RKO (cell line): ENCODE measurements around the gene APOOL.
"Not testable (repeated sequence)": the region's sequence is repeated elsewhere in the genome, so short reads cannot be mapped to it uniquely, and the experiment has no call there.

Experiments used
- DNase-seq: peaks from one replicate; pipeline ENCODE4 v3.0.0-alpha.2; 2016; ENCODE audit warnings: low spot score

APOOL gene

GRCh38 chrX:85003655-85004244 lies at the start of gene APOOL:
Gene APOOL, plus strand, starts transcription at chrX:85003877. Its CDS starts 36 bp downstream, at chrX:85003913.
- DNase-seq = peak; percentile 90

- no peak for DNase-seq
Observed at GRCh38 chrX:84956304-84956703, 47.4 kb upstream of the APOOL start.

- no peak for DNase-seq
Observed at GRCh38 chrX:84974803-84975202, 28.9 kb upstream of the APOOL start.

- DNase-seq = not testable (repeated sequence)
Observed at GRCh38 chrX:84991739-84992138, 11.9 kb upstream of the APOOL start.

- no peak for DNase-seq
Observed at GRCh38 chrX:84993150-84993549, 10.5 kb upstream of the APOOL start.

- no peak for DNase-seq
Observed at GRCh38 chrX:85001344-85001743, 2.3 kb upstream of the APOOL start.

- DNase-seq = peak; percentile 38
Observed at GRCh38 chrX:85004255-85004654, 578 bp downstream of the APOOL start.

GRCh38 chrX:85012098-85012497 lies 8.4 kb downstream of the APOOL start:
- DNase-seq = no peak

- not testable (repeated sequence) for DNase-seq
Observed at GRCh38 chrX:85015351-85015750, 11.7 kb downstream of the APOOL start.

- no peak for DNase-seq
Observed at GRCh38 chrX:85017721-85018120, 14.0 kb downstream of the APOOL start.

GRCh38 chrX:85018471-85018870 lies 14.8 kb downstream of the APOOL start:
- DNase-seq = no peak

GRCh38 chrX:85020216-85020615 lies 16.5 kb downstream of the APOOL start:
- no peak for DNase-seq

- DNase-seq = no peak
Observed at GRCh38 chrX:85024044-85024443, 20.4 kb downstream of the APOOL start.

GRCh38 chrX:85024562-85024961 lies 20.9 kb downstream of the APOOL start:
- no peak for DNase-seq

GRCh38 chrX:85026170-85026569 lies 22.5 kb downstream of the APOOL start:
- no peak for DNase-seq

- DNase-seq = no peak
Observed at GRCh38 chrX:85029043-85029442, 25.4 kb downstream of the APOOL start.

- DNase-seq = no peak
Observed at GRCh38 chrX:85031505-85031904, 27.8 kb downstream of the APOOL start.

GRCh38 chrX:85037114-85037513 lies 33.4 kb downstream of the APOOL start:
- no peak for DNase-seq

GRCh38 chrX:85051627-85052026 lies 48.0 kb downstream of the APOOL start:
- DNase-seq = no peak

GRCh38 chrX:85052205-85052604 lies 48.5 kb downstream of the APOOL start:
- peak; percentile 3 for DNase-seq

- DNase-seq = peak; percentile 81
Observed at GRCh38 chrX:85052636-85053343, 49.1 kb downstream of the APOOL start.

GRCh38 chrX:85065512-85066198 lies 62.0 kb downstream of the APOOL start:
- DNase-seq = no peak

GRCh38 chrX:85077247-85077646 lies 73.6 kb downstream of the APOOL start:
- DNase-seq = not testable (repeated sequence)
